ENCODE data around the gene LEPR. TPM values are rescaled to one million over a fixed set of nuclear protein-coding genes. Genes with fewer than 3 reads are reported as not detected.
"Not testable (repeated sequence)": the region's sequence is repeated elsewhere in the genome, so short reads cannot be mapped to it uniquely, and the experiment has no call there.

Gene LEPR, protein sequence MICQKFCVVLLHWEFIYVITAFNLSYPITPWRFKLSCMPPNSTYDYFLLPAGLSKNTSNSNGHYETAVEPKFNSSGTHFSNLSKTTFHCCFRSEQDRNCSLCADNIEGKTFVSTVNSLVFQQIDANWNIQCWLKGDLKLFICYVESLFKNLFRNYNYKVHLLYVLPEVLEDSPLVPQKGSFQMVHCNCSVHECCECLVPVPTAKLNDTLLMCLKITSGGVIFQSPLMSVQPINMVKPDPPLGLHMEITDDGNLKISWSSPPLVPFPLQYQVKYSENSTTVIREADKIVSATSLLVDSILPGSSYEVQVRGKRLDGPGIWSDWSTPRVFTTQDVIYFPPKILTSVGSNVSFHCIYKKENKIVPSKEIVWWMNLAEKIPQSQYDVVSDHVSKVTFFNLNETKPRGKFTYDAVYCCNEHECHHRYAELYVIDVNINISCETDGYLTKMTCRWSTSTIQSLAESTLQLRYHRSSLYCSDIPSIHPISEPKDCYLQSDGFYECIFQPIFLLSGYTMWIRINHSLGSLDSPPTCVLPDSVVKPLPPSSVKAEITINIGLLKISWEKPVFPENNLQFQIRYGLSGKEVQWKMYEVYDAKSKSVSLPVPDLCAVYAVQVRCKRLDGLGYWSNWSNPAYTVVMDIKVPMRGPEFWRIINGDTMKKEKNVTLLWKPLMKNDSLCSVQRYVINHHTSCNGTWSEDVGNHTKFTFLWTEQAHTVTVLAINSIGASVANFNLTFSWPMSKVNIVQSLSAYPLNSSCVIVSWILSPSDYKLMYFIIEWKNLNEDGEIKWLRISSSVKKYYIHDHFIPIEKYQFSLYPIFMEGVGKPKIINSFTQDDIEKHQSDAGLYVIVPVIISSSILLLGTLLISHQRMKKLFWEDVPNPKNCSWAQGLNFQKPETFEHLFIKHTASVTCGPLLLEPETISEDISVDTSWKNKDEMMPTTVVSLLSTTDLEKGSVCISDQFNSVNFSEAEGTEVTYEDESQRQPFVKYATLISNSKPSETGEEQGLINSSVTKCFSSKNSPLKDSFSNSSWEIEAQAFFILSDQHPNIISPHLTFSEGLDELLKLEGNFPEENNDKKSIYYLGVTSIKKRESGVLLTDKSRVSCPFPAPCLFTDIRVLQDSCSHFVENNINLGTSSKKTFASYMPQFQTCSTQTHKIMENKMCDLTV
- total RNA-seq, result 1 to 10 TPM; 1.6 to 2.2 TPM

- no peak for DNase-seq
- no peaks in the 10 kb centered on the region for H3K9me3 Mint-ChIP-seq
- H3K27me3 Mint-ChIP-seq, result peaks cover under 1% of the 10 kb centered on the region
- peaks cover 10% of the 10 kb centered on the region for H3K36me3 Mint-ChIP-seq
- peaks cover 14% of the 10 kb centered on the region for H3K4me1 Mint-ChIP-seq
- H3K4me3 Mint-ChIP-seq, result no peak within 1 kb of the TSS
- H3K27ac Mint-ChIP-seq, result peak within 1 kb of the TSS; percentile 95
Measured at GRCh38 chr1:65420590-65421350, at the start of gene LEPR, which contains the start of gene LEPROT. Gene LEPR, plus strand, starts transcription at chr1:65420668. Its CDS starts 144,898 bp downstream, at chr1:65565566. Gene LEPROT, plus strand, starts transcription at chr1:65420668. Its CDS starts 57 bp downstream, at chr1:65420725.

DNA sequence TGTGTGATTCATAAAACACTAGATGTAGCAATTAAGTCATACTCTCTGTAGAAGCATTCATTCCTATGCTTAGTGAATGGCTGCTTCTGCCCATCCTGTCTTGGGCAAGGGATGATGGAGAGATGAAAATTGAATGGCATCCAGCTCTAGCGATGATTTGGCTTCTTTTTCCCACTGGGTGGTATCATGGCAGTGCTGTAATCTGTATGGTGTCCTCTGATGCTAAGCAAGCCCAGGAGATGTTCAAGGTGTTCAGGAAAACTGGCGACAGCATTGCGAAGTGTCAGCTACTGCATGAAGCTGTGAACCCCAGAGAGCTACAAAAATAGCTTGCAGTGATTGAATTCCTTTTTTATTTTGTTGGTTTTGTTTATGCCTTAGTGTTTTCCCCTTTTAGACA is 48.9 kb upstream of the LEPR start:
- Mint-ChIP-seq H3K4me1 (no peaks in the 10 kb centered on the region), H3K27me3 (peaks cover 10% of the 10 kb centered on the region), H3K27ac (no peak overlapping the region), H3K36me3 (no peaks in the 10 kb centered on the region), H3K9me3 (no peaks in the 10 kb centered on the region), H3K4me3 (no peak overlapping the region)
- no peak for DNase-seq

DNA sequence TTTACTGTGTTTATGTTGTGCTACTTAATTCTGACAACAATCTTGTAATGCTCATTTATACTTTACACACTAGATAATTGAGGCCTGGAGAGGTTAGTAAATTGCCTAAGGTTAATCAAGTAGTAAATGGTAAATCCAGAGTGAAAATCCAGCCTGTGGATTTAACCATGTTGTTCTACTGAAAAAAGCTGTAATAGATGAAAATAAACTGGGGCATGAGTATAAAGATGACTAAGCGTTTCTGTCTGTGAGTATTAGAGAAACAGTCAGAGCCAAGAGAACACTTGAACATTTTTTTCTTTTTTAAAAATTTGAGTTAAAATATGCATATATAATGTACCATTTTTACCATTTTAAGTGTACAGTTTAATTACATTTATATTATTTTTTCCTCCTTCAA is 47.9 kb upstream of the LEPR start:
- no peaks in the 10 kb centered on the region for H3K9me3 Mint-ChIP-seq
- H3K4me3 Mint-ChIP-seq, result no peak overlapping the region
- no peak for DNase-seq
- H3K27me3 Mint-ChIP-seq, result peaks cover 10% of the 10 kb centered on the region
- no peaks in the 10 kb centered on the region for H3K36me3 Mint-ChIP-seq
- no peak overlapping the region for H3K27ac Mint-ChIP-seq
- H3K4me1 Mint-ChIP-seq, result no peaks in the 10 kb centered on the region

- no peak overlapping the region for H3K4me3 Mint-ChIP-seq
- peaks cover 20% of the 10 kb centered on the region for H3K27me3 Mint-ChIP-seq
Measured at GRCh38 chr1:65377496-65378246, 42.8 kb upstream of the LEPR start.

DNA sequence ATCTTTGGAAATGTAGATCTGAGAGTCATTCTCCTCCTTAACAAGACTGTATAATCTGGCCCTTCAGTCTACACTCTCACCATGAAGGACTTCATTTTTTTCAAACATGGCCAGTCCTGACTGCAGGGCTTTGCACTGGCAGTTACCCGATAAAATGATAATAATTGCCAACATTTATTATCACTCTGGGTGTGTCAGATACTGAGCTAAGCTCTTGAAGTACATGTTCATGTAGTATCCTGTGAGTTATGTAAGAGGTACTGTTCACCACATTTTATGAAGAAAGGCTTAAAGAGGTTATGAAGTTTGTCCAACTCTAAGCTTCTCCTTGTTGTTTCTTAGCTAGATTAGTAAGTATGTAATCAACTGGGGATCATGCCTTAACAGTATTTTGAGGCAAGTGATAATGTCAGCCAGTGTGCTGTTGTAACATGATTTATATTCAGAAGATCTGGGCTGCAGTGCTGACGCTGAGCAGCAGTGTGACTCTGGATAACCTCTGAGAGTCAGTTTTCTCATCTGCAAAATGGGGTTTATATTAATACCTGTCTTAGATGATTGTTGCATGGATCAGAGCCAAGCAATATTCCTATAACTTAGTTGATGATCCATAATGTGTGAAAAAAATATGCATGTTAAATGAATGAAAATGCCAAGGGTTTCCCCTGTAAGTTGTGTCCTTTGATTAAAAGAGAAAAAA is 42.1 kb upstream of the LEPR start:
- Mint-ChIP-seq H3K9me3 (no peaks in the 10 kb centered on the region), H3K36me3 (peaks cover 13% of the 10 kb centered on the region), H3K27me3 (peaks cover 20% of the 10 kb centered on the region), H3K4me3 (no peak overlapping the region), H3K27ac (no peak overlapping the region), H3K4me1 (no peaks in the 10 kb centered on the region)
- DNase-seq, result no peak

More at GRCh38 chr1:65377496-65378246, 42.8 kb upstream of the LEPR start:
- H3K9me3 Mint-ChIP-seq, result no peaks in the 10 kb centered on the region
- H3K36me3 Mint-ChIP-seq, result peaks cover 13% of the 10 kb centered on the region
- DNase-seq, result no peak
- no peak overlapping the region for H3K27ac Mint-ChIP-seq
- no peaks in the 10 kb centered on the region for H3K4me1 Mint-ChIP-seq

GRCh38 chr1:65384426-65384825 is 36.0 kb upstream of the LEPR start:
- H3K27me3 Mint-ChIP-seq, H3K4me3 Mint-ChIP-seq, DNase-seq, H3K9me3 Mint-ChIP-seq, H3K4me1 Mint-ChIP-seq, H3K27ac Mint-ChIP-seq: not testable (repeated sequence)
- H3K36me3 Mint-ChIP-seq, result peaks cover 10% of the 10 kb centered on the region

DNA sequence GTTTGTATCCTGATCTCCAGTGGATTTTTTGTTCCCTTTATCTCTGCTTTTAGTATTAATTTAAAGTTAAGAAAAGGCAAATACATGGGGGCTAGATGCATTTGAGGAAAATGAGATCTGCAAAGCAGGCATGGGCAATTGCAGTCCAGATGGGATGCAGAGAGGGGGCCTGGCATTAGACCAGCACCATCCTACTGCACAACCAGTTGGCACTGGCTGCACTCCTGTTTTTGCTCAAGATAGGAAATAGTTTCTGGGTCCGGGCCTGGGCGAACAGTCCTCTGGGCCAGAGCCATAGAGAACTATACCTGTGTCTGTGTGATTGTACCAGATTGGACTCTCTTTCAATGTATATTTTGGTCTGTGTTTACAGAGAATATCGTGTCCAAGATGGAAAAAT is 34.0 kb upstream of the LEPR start:
- H3K4me3 Mint-ChIP-seq, result no peak overlapping the region
- no peak for DNase-seq
- H3K36me3 Mint-ChIP-seq, result peaks cover 9% of the 10 kb centered on the region
- no peak overlapping the region for H3K27ac Mint-ChIP-seq
- no peaks in the 10 kb centered on the region for H3K27me3 Mint-ChIP-seq
- no peaks in the 10 kb centered on the region for H3K9me3 Mint-ChIP-seq
- peaks cover 6% of the 10 kb centered on the region for H3K4me1 Mint-ChIP-seq

DNA sequence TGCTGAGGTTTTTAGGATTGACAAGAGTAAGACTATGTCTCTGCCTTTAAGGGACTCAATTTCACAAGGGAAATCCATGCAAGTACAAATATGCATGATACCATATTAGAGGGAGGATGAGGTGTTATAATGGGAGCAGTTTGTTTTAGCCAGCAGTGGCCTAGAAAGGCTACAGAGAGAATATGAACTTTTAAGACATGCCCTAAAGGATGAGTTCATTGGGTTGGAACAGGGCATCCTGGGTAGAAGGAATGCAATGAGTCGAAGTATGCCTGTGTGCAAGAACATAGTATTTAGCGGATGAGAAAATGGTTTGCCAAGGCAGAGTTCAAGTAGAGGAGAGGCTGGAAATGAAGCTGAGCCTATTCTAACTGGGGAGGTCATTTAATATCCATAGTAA is 32.6 kb upstream of the LEPR start:
- no peak overlapping the region for H3K4me3 Mint-ChIP-seq
- no peak overlapping the region for H3K27ac Mint-ChIP-seq

DNA sequence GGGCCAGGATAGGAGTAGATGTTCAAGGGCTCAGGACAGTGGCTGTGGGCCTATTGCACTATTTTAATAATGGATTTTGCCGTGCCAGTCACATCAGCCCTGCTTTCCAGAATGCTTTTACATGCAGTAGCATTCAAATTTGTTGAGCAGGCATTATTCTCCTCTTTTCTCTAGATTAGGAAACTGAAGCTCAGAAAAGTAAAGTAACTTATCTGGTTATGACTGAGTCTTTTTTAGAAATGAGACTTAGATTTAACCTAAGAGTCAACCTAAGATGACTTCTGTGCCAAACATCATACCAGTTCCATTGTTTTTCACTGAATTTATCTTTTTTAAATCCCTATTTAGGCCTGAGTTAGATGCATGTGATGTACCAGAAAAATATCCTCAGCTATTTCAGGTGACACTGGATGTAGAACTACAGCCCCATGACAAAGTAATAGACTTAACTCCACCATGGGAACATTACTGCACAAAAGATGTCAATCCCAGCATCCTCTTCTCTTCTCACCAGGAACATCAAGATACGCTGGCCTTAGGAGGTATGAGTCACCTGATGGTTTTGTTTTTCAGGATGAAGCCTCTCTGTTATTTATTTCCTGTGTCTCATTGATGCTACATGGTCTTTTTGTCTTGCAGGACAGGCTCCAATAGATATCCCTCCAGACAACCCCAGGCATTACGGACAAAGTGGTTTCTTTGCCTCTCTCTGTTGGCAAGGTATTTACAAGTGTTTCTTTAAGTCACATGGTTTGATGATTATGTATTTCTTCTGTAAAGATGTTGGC is 31.4 kb upstream of the LEPR start:
- H3K27me3 Mint-ChIP-seq, result no peaks in the 10 kb centered on the region
- DNase-seq, result no peak
- peaks cover 9% of the 10 kb centered on the region for H3K36me3 Mint-ChIP-seq
- no peak overlapping the region for H3K27ac Mint-ChIP-seq
- no peak overlapping the region for H3K4me3 Mint-ChIP-seq
- no peaks in the 10 kb centered on the region for H3K9me3 Mint-ChIP-seq
- peaks cover 20% of the 10 kb centered on the region for H3K4me1 Mint-ChIP-seq

More for the DNA sequence above, 32.6 kb upstream of the LEPR start:
- H3K9me3 Mint-ChIP-seq, result no peaks in the 10 kb centered on the region
- peaks cover 10% of the 10 kb centered on the region for H3K4me1 Mint-ChIP-seq
- no peaks in the 10 kb centered on the region for H3K27me3 Mint-ChIP-seq
- peaks cover 9% of the 10 kb centered on the region for H3K36me3 Mint-ChIP-seq
- no peak for DNase-seq

DNA sequence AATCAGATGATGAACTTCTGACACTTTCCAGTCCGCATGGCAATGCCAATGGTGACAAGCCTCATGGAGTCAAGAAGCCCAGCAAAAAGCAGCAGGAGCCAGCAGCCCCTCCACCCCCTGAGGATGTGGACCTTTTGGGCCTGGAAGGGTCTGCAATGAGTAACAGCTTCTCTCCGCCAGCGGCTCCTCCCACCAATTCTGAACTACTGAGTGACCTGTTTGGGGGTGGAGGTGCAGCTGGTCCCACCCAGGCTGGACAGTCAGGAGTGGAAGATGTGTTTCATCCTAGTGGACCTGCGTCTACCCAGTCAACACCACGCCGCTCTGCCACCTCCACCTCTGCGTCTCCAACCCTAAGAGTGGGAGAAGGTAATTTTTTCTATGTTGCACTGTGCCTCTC is 28.0 kb upstream of the LEPR start:
- H3K4me1 Mint-ChIP-seq, result peaks cover 43% of the 10 kb centered on the region
- no peak overlapping the region for H3K27ac Mint-ChIP-seq
- no peaks in the 10 kb centered on the region for H3K9me3 Mint-ChIP-seq
- no peak for DNase-seq
- no peak overlapping the region for H3K4me3 Mint-ChIP-seq
- H3K36me3 Mint-ChIP-seq, result peaks cover 7% of the 10 kb centered on the region
- no peaks in the 10 kb centered on the region for H3K27me3 Mint-ChIP-seq

DNA sequence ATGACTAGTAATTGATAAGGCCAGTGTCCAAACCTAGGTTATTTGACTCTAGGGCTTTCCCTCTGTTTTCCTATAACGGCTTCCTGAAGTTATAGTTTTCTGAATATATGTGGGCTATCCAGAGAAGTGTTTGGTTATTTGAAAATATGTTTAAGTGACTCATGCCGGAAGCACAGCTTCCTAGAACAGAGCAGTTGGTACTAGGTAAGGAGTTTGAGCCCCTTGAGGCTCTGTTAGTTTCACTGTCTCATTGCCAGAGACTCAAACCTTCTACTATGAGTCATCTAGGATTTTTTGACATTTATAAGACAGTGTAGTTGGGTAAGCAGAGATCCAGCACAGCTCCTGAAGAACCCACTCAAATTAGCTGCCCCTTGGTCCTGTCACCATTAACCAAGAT is 27.1 kb upstream of the LEPR start:
- Mint-ChIP-seq H3K9me3 (no peaks in the 10 kb centered on the region), H3K36me3 (peaks cover 7% of the 10 kb centered on the region), H3K4me3 (no peak overlapping the region), H3K27ac (peak overlapping the region; percentile 69), H3K27me3 (no peaks in the 10 kb centered on the region), H3K4me1 (peaks cover 43% of the 10 kb centered on the region)
- peak; percentile 18 for DNase-seq

DNA sequence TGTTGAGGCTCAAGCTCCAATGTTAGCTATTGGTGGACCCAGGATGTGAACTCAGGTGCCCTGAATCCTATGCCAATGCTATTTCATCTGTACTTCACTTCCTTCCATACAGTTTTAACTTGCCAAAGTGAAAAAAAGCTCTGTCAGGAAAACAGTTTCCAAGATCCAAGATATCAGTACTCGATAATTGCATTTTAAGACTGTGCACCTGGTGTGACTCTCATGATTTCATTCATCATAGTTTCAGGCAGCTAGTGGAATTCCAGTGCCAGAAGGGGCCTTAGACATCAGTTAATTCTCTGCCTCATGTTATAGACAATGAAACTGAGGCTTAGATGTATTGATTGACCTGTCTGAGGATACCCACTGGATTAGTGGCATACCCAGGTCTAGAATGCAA is 26.5 kb upstream of the LEPR start:
- Mint-ChIP-seq H3K4me3 (peak overlapping the region; percentile 6), H3K27me3 (no peaks in the 10 kb centered on the region), H3K4me1 (peaks cover 43% of the 10 kb centered on the region), H3K9me3 (no peaks in the 10 kb centered on the region), H3K36me3 (peaks cover 7% of the 10 kb centered on the region), H3K27ac (peak overlapping the region; percentile 69)
- no peak for DNase-seq

All from activated naive CD8-positive, alpha-beta T cell treated with anti-CD3 and anti-CD28 coated beads for 36 hours (primary cell).